CD4-positive, alpha-beta T cell treated with Interleukin-17A for 1 hour (primary cell): ENCODE data around the gene TJP2.

Experiments used
- DNase-seq: peaks from one replicate; pipeline ENCODE4 v3.0.0-alpha.2; 2020

Gene TJP2

DNA sequence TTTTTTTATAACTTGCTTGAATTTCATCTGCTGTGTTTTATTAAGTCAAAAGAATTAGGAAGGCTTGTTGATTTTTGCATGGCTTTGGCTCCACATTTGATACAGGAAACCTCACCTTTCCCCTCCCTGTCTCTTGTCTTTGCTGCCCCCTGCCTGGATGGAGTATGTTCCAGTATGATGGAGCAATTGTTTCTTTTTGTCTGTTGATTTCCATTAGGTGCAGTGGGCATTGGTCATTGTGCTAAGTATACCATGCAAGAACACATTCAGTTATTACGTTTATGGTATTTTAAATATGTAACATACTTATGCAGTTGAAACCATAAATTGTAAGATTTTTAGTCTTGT is 19.6 kb downstream of the TJP2 start:
- DNase-seq = no peak

DNA sequence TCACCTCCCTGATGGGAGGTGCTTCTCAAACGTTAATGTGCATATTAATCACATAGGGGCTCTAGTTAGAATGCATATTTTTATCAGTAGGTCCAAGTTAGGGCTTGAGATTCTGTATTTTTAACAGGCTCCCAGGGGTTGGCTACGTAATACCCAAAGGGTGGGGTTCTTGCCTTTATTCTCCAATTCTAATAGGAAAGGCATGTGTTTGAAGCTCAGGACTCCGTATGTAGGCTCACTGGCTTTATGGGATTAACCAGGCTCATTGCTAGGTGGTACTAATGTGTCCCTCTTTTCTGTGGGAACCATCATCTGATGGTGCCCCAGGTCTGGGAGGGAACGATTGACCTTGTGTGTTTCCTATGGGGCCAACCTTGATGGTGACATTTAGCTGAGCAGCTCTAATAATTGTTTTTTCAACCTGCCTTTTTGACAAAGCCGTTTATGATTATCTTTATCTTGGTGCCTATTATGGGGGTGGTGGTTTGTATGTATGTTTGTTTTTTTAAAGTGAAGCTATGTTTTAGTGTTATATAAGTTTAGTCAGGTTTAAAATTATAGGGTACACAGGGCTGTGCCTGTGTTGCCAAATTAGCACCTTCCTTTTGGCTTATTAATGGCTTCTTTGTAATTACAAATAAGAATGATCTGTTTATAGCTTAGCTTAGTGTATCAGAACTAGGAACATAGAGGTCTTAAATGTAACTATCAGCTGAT is 20.8 kb downstream of the TJP2 start:
- DNase-seq = no peak

DNA sequence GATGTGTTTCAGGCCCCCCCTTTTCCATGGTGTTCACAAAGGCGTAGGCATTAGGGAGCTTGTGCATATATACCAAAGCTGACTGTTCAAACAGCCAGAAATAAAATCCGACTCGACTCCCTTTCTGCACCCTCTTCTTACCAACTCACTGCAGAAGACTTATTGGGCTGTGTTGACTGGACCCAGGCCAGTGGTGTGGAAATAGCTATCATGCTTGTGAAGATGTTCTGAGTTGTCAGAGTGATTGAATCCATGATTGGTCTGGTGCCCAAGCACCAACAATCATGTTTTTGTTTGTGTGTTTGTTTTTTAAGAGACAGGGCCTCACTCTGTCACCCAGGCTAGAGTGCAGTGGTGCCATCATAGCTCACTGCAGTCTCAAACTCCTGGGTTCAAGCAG is 21.6 kb downstream of the TJP2 start:
- DNase-seq = no peak

DNA sequence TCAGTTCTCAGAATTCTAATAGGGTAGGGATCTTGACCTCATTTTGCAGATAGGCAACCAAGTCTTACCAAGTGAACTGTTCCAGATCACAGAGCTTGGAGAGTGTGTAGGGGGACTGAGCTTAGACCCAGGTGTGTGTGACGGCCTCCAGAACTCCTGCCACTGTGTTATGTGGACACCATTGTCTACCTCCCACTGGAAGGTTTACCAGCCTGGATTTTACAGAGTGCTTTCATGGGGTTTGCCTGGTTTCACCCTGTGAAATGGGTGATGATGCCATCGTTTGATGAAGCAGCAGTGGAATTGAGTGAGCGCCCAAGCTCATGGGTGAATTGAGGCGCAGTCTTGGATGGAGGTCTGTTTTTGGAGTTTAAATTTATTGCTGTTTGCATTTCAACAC is 23.6 kb downstream of the TJP2 start:
- DNase-seq = no peak

GRCh38 chr9:69198521-69199220 is 24.6 kb downstream of the TJP2 start:
- DNase-seq = no peak

- no peak for DNase-seq
Observed at GRCh38 chr9:69199769-69200470, 25.8 kb downstream of the TJP2 start.

GRCh38 chr9:69202556-69202955 is 28.5 kb downstream of the TJP2 start:
- DNase-seq = no peak

GRCh38 chr9:69204326-69204725 is 30.2 kb downstream of the TJP2 start:
- DNase-seq = no peak

DNA sequence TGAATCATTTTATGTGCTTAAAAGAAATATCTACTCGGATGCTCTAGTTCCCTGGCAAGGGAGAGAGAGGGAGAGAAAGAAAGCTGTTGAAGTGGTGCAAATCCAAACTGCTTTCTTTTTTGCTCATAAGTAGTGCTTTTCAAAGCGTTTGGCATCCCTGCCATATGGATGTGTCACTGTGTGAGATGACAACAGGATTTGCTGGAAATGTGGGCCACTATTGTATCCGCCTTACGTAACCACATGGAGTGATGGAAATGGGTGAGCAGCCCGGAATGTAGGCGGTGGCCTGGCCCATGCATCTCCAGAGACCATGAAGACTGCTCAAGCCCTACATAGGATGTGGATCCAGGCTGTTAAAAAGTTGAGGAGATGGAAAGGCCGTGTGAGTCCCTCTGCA is 30.8 kb downstream of the TJP2 start:
- DNase-seq = no peak

GRCh38 chr9:69206047-69206446 is 32.0 kb downstream of the TJP2 start:
- no peak for DNase-seq

DNA sequence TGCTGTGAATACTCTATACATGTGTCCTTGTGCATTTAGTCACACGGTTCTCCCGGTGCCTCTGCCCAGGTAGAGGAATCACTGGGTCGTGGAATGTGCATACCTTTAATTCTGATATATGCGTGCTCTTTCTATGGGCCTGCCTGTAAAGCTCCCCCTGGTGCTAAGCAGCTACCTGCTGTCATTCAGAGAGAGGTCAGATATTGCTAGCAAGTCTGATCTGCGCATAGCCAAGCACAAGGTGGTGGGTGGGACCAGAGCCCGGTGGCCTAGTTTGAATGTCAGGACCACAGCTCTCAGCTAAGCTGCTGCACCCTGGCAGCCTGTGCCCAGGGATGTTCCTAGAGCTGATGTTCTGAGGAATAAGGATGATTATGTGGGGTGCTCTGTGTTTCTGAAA is 33.4 kb downstream of the TJP2 start:
- DNase-seq = no peak

DNA sequence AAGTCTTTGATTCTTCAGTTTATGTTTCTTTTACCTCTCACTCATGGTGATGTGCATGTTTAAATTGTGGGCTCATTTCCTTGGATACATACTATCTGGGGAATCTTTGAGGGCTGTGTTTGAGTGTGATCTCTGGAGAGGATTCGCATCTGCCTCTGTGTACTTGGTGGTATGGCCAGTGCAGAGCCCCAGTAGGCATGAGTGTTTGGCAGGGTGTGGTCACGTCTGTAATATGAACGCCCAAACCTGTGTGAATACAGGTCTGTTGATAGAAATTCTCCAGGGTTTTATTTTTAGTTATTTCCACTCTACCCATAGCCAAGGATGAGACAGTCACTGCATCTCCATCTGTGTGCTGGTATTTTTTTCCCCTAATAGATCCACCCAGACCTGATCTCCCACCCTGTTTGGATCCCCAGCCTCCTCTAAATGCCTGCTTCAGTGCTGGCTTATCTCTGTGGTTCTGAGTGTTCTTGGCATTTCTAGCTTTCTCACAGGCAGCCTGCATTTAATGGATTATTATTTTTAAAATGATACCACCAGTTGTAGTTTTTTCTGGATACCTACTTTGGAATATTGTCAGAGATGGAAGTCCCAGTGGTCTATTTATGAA is 37.5 kb downstream of the TJP2 start:
- DNase-seq = no peak

- DNase-seq = no peak
Observed at GRCh38 chr9:69213647-69214046, 39.6 kb downstream of the TJP2 start.

DNA sequence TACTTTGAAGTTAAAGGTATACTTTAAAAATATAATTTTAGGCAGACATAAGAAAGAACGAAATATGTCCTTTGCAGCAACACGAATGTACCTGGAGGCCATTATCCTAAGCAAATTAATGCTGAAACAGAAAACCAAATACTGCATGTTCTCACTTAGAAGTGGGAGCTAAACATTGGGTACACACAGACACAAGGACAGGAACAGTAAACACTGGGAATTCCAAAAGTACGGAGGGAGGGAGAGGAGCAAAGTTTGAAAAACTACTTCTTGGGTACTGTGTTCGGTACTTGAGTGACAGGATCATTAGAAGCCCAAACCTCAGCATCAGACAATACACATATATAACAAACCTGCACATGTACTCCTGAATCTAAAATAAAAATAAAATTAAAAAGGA is 40.9 kb downstream of the TJP2 start:
- no peak for DNase-seq

- DNase-seq = no peak
Observed at GRCh38 chr9:69215774-69216485, 41.9 kb downstream of the TJP2 start.

DNA sequence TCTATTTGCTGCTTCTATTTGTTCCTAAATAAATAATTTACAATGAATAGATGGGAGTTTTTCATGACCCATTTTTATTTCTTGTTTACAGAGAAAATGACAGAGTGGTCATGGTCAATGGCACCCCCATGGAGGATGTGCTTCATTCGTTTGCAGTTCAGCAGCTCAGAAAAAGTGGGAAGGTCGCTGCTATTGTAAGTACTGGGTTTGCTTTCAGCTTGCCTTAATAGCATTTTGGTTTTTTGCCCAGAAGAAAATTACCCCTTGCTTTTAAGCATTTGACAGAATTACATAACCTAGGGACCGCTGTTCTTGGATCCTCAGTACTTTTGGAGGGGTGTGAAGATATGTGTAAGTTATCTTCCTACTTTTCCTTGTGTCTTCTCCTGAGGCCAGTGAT is 44.1 kb downstream of the TJP2 start:
- no peak for DNase-seq

DNA sequence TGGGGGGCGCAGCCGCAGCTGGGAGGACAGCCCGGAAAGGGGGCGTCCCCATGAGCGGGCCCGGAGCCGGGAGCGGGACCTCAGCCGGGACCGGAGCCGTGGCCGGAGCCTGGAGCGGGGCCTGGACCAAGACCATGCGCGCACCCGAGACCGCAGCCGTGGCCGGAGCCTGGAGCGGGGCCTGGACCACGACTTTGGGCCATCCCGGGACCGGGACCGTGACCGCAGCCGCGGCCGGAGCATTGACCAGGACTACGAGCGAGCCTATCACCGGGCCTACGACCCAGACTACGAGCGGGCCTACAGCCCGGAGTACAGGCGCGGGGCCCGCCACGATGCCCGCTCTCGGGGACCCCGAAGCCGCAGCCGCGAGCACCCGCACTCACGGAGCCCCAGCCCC is 47.0 kb downstream of the TJP2 start:
- DNase-seq = no peak

- no peak for DNase-seq
Observed at GRCh38 chr9:69222970-69223369, 48.9 kb downstream of the TJP2 start.

GRCh38 chr9:69223605-69224004 is 49.5 kb downstream of the TJP2 start:
- no peak for DNase-seq

- DNase-seq = no peak
Observed at GRCh38 chr9:69229367-69229766, 55.3 kb downstream of the TJP2 start.

GRCh38 chr9:69232135-69232534 is 58.1 kb downstream of the TJP2 start:
- no peak for DNase-seq

DNA sequence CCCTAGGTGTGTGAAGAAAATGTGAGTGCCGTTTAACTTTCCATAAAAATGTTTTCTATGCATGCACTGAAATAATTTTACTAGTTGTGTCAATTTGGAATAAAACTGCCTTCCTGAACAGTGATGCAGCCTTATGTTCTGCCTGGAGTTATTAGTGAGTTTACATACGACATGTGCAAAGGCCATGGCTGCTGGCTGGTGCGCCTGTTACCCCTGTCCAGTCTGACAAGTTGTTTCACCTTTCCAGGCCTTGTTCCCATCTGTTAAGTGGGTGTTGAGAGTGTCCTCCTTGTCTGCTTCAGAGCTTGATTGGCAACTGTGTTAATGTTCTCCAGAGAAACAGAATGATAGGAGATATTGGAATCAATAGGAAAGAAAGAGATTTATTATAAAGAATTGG is 60.6 kb downstream of the TJP2 start:
- no peak for DNase-seq

- DNase-seq = no peak
Observed at GRCh38 chr9:69236188-69236587, 62.1 kb downstream of the TJP2 start.
